Hippocampal formation (tissue), 2 donors: ENCODE results near the gene REM2.

Experiments
- DNase-seq, 2 donors: peaks; one replicate each; lab custom pipeline; 2025; lab: John Stamatoyannopoulos, UW

The REM2 gene

DNA sequence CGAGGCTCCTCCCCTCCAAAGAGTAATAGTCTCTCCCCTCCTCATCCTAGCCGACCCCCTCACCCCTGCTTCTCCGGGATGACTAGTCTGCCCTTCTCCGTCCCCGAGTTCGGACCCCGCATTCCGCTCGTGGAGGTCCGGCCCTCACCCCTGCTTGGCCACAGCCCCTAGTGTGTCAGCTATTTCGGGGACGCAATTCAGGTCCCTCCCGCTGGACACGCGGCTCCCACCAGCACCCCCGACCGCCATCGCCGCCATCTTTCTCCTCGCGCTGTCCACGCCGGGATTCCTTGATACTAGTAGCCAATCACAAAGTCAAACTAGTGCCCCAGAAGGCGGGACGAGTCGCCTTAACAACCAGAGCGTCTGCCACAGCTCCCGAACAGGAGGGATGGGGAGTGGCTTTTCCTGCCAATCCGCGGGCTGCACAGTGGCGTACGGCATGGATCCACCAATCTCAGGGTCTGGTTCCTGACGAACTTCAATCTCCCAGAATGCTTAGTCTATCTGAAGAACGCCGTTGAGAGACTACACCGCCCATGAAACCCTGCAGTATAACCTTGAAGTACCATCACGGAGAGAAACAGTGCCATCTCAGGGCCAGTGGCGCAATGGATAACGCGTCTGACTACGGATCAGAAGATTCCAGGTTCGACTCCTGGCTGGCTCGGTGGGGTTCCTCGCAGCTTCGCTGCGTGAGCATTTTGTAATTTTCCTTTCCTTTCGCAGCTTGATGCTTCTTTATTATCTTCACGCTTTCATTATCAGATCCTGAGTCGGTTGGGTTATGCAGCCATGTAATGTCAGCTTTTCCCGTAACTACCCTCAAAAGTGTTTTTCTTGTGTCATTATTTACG lies 46.3 kb downstream of the REM2 start, which contains the start of gene PRMT5:
Gene PRMT5 (minus strand): TSS at position 273 of the 857 bp plus-strand sequence. CDS start 15 bp downstream, at position 258.
- DNase-seq = peak; percentile 97 to 100

DNA sequence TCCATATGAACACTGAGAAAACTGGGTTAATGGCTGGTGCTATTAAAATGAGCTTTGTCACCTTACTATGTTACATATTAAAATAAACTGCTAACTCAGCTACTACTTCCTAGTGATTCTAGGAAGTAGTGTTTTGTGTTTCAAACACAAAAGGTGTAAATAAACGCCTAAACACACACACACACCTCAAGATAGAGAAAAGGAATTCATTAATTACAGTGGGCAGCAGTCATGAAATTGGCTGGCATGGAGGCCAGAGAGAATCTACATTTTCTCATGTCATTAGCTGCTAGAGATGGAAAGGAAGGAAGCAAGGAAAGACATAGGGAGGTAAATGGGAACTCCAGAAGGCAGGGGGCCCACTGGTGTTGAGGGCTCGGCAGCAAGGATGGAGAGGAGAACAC lies 46.9 kb downstream of the REM2 start:
- peak in 1 of 2 donors; percentile 75 for DNase-seq

DNA sequence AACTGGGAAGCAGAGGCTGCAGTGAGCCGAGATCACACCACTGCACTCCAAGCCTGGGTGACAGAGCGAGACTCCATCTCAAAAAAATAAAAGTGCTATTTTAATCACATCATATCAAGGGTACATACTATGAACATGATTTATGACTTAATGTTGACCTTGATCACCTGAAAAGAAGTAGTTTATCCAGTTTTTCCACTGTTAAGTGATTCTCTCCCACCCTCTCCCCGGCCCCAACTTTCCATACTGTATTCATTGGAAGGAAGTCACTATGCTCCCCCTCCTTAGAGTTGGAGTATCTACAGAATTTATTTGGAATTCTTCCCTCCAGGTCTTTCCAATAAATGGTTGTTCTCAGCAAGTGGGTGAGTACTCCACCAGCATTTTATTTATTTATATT lies 49.1 kb downstream of the REM2 start:
- DNase-seq = no peak

DNA sequence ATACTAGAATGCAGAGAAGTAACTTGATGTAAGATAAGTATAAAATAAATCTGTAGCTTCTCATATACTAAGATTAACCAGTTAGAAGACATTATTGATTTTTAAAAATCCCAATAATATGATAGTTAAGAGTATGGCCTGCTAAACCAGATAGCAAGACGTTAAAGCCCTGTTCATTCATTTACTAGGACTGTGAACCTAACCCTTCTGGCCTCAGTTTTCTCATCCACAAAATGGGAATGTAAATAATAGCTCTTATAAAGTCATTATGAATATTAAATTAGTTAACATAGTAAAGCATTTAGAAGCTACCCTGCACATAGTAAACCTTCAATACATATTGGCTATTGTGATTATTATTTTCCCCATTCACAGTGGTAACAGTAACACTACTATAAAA lies 52.1 kb downstream of the REM2 start:
- DNase-seq = no peak
